ENCODE data around the gene TBC1D10B.

GRCh38 chr16:30377050-30377811 lies 6.9 kb upstream of the TBC1D10B start:
- TF ChIP-seq CTCF (IDR thresholded peaks at IDR 0.05) = no peak
- no peak for TF ChIP-seq EZH2 (IDR thresholded peaks at IDR 0.05)
- TF ChIP-seq EZH2phosphoT487 (IDR thresholded peaks at IDR 0.05) = no peak

All from neural progenitor cell (in vitro differentiated cells).